ENCODE results near the gene IKZF2.

Gene IKZF2

GRCh38 chr2:213175673-213176247 lies 24.3 kb upstream of the IKZF2 start:
- Histone ChIP-seq H3F3A (ENCODE audit: insufficient read depth, low read length) (no peaks in the 10 kb centered on the region), H3K9ac (ENCODE audit: low read length) (no peak overlapping the region), H2AFZ (ENCODE audit: low read length) (no peak overlapping the region), H3K4me1 (ENCODE audit: low read length) (no peaks in the 10 kb centered on the region), H3K4me3 (ENCODE audit: low read length) (no peak overlapping the region), H3K79me2 (ENCODE audit: low read length) (no peaks in the 10 kb centered on the region), H3K27ac (ENCODE audit: low read length) (no peak overlapping the region), H3K9me2 (replicated peaks; ENCODE audit: insufficient read depth, low read length) (no peaks in the 10 kb centered on the region), H3K4me2 (ENCODE audit: low read depth, low read length) (no peak overlapping the region), H3K9me3 (replicated peaks; ENCODE audit: insufficient read depth, low read length) (no peaks in the 10 kb centered on the region), H4K20me1 (ENCODE audit: insufficient read depth, low read length) (no peaks in the 10 kb centered on the region), H3K36me3 (replicated peaks; ENCODE audit: insufficient read depth, low read length) (no peaks in the 10 kb centered on the region), H3K27me3 (replicated peaks; ENCODE audit: insufficient read depth, low read length) (no peaks in the 10 kb centered on the region)
- TF ChIP-seq EZH2 (optimal IDR thresholded peaks at IDR 0.05; ENCODE audit: low read depth, low read length) (no peak), CTCF (IDR thresholded peaks at IDR 0.05; ENCODE audit: low read length) (no peak), EZH2phosphoT487 (IDR thresholded peaks at IDR 0.05; ENCODE audit: low read length) (no peak)
- no peak for DNase-seq

GRCh38 chr2:213172641-213173040 lies 21.2 kb upstream of the IKZF2 start:
- no peaks in the 10 kb centered on the region for H3K4me1 ChIP-seq (ENCODE audit: low read length)
- H3K9ac ChIP-seq (ENCODE audit: low read length) = no peak overlapping the region
- no peaks in the 10 kb centered on the region for H3F3A ChIP-seq (ENCODE audit: insufficient read depth, low read length)
- no peaks in the 10 kb centered on the region for H3K27me3 ChIP-seq (replicated peaks; ENCODE audit: insufficient read depth, low read length)
- H2AFZ ChIP-seq (ENCODE audit: low read length) = no peak overlapping the region
- no peak for DNase-seq
- H3K36me3 ChIP-seq (replicated peaks; ENCODE audit: insufficient read depth, low read length) = no peaks in the 10 kb centered on the region
- no peak overlapping the region for H3K27ac ChIP-seq (ENCODE audit: low read length)
- H3K9me3 ChIP-seq (replicated peaks; ENCODE audit: insufficient read depth, low read length) = no peaks in the 10 kb centered on the region
- H3K9me2 ChIP-seq (replicated peaks; ENCODE audit: insufficient read depth, low read length) = no peaks in the 10 kb centered on the region
- TF ChIP-seq EZH2phosphoT487 (IDR thresholded peaks at IDR 0.05; ENCODE audit: low read length) (no peak), CTCF (IDR thresholded peaks at IDR 0.05; ENCODE audit: low read length) (no peak), EZH2 (optimal IDR thresholded peaks at IDR 0.05; ENCODE audit: low read depth, low read length) (no peak)
- H3K4me3 ChIP-seq (ENCODE audit: low read length) = no peak overlapping the region
- no peaks in the 10 kb centered on the region for H4K20me1 ChIP-seq (ENCODE audit: insufficient read depth, low read length)
- no peak overlapping the region for H3K4me2 ChIP-seq (ENCODE audit: low read depth, low read length)
- no peaks in the 10 kb centered on the region for H3K79me2 ChIP-seq (ENCODE audit: low read length)

- no peak overlapping the region for H2AFZ ChIP-seq (ENCODE audit: low read length)
- no peak overlapping the region for H3K27ac ChIP-seq (ENCODE audit: low read length)
- H3F3A ChIP-seq (ENCODE audit: insufficient read depth, low read length) = no peaks in the 10 kb centered on the region
- H3K36me3 ChIP-seq (replicated peaks; ENCODE audit: insufficient read depth, low read length) = no peaks in the 10 kb centered on the region
- DNase-seq = no peak
- no peak overlapping the region for H3K4me2 ChIP-seq (ENCODE audit: low read depth, low read length)
- no peaks in the 10 kb centered on the region for H3K27me3 ChIP-seq (replicated peaks; ENCODE audit: insufficient read depth, low read length)
- H3K4me3 ChIP-seq (ENCODE audit: low read length) = no peak overlapping the region
- no peaks in the 10 kb centered on the region for H3K9me3 ChIP-seq (replicated peaks; ENCODE audit: insufficient read depth, low read length)
- H3K9me2 ChIP-seq (replicated peaks; ENCODE audit: insufficient read depth, low read length) = no peaks in the 10 kb centered on the region
- peaks cover 4% of the 10 kb centered on the region; the same call in 1 of the 2 replicates for H3K4me1 ChIP-seq (ENCODE audit: low read length)
- no peaks in the 10 kb centered on the region for H4K20me1 ChIP-seq (ENCODE audit: insufficient read depth, low read length)
- H3K9ac ChIP-seq (ENCODE audit: low read length) = no peak overlapping the region
- no peaks in the 10 kb centered on the region for H3K79me2 ChIP-seq (ENCODE audit: low read length)
- no peak for TF ChIP-seq EZH2phosphoT487 (IDR thresholded peaks at IDR 0.05; ENCODE audit: low read length)
- no peak for TF ChIP-seq EZH2 (optimal IDR thresholded peaks at IDR 0.05; ENCODE audit: low read depth, low read length)
- no peak for TF ChIP-seq CTCF (IDR thresholded peaks at IDR 0.05; ENCODE audit: low read length)
Observed at GRCh38 chr2:213171147-213171546, 19.7 kb upstream of the IKZF2 start.

Measured in MM.1S (cell line).